HG03159 (cell line): ENCODE measurements around the gene SSR2.

Source experiments
- ATAC-seq: cut with Tn5 transposase; IDR thresholded peaks from one replicate; pipeline ENCODE4 v1.9.1; 2021; ENCODE audit warnings: mild to moderate bottlenecking, moderate library complexity; ENCODE audit not compliant: unreplicated experiment

Gene SSR2

DNA sequence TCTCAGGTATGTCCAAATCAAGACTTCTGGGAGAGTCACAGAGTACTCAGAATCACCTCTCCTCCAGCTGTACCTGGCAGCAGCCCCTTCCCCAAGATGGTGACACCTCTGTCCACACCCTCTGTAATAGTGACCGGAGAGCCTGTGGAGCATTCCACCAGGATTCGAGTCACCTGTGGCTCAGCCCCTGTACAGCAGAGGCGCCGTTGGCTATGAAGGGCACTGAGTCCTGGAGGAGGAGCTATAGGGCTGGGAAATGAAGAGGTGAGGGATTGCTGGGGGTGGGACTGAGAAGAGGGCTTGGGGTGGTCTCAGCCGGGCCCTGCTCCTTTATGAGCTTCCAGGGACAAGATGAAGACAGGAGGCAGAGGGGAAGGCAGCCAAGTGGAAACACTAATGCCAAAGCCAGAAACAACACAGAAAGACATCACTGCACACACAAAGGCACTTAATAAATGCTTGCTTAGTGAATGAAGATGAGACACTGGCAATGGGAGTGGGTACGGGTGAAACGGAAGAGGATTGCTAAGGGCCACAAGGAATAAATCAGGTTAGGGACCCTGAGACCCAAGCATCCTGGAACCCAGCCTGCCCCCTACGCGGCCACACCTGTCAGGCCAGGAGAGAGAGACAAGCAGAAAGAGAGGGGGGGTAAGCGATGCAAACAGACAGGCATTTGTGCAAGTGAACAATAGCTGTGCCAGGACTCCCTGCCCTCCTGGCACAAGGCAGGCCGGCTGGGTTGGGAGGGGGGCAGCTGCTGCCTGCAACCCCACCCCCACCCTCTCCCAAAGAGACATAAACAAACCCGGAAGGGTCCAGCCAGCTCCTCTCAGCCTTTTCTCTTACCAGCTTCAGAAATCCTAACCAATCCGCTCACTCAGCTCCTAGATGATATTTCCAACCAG, 46.3 kb downstream of the SSR2 start:
- no peak for ATAC-seq

DNA sequence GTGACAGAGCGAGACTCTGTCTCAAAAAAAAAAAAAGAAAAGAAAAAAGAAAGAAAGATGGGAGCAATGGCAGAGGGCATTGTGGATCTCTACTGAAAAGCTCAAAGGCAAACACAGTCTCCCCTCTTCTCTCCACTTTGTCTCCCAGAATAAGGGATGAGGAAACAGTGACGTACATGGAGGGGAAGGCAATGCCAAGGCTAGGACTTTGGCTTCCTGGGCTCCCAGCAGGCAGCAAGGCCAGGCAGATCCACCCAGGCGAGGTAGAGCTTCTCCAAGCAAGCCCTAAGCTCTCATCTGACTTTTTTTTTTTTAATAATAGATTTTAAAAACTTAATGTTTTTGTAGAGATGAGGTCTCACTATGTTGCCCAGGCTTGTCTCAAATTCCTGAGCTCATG, 47.0 kb downstream of the SSR2 start:
- no peak for ATAC-seq

DNA sequence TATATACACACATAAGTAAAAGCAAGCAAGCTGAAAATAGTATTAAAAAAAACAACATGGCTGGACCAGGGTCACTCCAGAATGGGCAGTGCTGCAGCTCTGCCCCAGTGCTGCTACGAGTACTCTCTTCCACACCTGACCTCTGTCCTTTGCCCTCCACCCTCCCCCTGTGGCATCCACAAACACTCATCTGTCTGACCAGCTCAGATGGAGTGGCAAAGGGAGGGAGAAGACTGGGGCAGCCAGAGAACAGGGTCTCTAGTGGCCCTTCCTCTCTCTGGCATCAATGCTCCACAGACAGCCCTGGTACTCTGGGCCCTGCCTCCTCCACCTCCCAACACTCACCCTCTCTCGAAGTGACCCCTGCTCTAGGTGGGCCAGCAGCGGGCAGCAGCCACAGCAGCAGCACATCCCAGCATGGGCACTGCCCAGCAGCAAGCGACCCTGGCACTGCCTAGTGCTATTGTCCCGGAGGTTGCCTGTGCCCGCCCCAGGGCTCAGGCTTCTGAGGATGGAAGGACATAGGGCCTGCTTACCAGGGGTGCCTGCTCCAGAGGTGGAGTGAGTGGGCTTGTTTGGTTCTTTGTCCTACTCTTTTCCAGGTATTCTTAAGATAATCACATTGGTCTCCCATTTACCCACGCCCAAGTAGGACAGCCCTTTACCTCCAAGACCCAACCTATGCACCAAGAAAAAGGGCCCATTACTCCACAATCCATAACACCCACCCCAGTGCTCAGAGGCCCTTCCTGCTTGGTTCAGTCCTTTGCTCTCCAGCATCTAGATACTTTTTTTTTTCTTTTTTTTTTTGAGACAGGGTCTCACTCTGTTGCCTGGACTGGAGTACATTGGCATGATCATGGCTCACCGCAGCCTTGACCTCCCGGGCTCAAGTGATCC, 48.6 kb downstream of the SSR2 start:
- no peak for ATAC-seq

DNA sequence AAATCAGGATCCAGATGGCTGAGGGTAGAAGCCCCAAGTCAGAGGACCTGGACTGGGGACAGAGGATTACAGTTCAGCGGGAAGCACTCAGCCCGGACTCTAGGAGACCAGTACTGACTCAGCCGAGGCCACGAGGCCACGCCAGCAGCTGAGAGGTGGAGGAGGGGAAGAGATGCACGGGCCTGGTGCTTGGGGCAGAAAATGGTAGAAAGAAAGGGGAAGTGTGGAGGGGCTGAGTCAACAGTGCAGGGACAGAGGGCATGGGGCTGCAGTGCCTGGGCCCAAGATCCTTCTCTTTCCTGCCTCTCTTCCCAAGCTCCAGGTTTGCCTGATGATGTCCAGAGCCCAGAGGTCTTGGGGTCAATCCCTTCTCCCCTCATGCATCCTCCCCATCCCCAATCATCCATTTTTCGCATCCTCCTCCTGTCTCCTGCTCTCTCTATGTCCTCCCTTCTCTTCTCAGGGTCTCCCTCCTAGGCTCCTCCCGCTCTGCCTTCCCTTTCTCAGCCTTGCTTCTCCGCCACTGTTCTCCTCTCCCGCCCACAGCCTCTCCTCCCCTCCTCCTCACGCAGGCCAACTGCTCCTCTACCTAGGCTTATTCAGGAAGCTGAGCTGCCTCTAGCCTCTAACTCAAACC, 50.1 kb downstream of the SSR2 start:
- ATAC-seq, result peak; percentile 80

DNA sequence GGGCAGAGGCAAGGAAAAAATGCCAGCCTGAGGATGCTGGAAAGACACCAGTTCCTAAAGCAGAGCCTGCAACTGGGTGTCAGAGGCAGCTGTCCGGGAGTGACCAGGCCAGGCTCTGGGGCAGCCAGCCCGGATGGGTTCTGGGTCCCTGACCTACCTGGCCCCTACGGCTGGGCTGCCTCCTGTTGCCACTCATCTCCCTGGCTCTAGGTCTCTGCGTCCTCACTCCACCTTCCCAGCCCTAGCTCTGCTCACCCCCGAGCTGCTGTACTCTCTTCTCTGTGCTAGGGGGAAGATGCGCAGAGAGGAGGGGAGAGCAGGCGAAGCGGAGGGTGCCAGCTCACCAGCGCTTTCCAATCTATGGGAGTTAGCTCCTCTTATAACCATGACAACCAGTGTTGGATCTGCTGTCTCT, 51.4 kb downstream of the SSR2 start:
- no peak for ATAC-seq

DNA sequence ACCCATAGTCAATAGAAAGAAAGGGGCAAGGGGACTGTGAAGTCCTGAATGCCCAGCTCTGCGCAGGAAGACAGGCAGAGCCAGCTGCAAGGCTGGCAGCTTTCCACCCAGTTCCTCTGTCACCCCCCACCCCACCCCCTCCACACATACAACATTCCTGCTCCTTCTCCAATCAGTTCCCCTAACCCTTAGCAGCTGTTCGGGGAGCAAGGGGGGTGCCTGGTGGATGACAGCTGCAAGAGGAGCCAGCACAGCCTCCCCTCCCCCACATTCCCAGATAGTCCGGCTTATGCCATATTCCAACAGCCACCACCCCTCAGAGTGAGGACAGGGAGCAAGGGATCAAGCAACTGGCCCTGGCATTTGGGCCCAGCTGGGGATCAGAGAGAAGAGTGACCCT, 52.1 kb downstream of the SSR2 start:
- ATAC-seq, result no peak

DNA sequence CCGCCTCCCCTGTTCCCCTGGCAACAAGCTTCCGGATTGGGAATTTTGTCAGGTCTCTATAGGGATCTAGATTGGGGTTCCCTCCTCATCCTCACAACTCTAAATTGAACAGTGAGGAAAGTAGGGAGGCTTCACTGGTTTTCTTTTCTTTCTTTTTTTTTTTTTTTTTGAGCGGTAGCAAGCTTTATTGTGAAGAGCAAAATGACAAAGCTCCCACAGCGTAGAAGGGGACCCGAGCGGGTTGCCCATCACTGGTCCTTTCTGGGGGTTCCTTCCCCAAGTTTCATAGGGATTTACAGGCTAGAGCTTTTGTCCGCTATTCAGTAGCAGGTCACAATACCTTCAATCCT, 52.7 kb downstream of the SSR2 start:
- no peak for ATAC-seq

DNA sequence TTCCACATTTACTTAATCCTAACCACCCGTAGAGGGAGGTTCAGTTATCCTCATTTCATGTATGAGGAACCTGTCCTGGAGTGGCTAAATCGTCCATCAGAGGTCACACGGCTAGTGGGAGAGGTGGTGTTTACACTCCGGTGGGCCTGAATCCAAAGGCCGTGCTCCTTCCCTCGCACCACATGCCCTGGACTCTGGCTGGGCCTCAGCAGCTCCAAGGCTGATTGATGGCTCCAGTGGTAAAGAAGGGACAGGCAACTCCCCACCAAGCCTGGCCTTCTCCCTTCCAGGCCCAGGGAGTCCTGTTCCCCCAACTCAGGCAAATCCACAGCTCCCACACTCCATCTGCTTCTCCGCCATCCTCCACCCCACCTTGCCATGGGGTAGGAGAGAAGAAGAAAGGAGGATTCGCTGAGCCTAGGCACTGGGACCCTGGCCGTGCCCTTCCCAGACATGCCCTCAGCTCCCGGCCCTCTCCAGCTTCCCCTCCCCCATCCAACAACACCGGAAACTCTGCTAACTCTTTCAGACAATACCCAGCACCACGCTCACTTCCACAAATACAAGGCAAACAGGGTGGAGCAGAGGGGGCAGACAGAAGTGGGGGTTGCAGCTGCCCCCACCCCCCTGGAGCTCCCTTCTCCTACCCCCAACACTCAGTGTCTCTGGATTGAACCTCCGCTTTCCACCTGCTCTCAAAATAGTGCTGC, 53.3 kb downstream of the SSR2 start:
- ATAC-seq, result no peak

DNA sequence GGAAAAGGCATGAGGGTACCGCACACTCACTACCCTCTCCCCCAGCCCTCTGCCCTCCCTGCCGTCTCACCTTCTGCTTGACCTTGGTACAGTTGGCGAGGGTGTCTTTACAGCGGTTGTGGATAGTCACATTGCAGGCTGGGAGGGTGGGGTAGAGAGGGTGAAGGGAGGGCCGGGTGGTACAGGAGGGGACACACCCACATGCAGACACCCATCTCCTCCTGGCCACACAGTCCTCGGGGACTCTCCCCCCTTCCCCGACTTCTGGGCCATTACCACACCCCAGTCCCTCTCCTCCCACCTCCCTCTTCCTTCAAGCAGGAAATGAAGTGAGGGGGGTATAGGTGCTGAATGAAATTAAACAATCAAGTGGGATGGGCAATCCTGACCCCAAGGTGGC, 54.0 kb downstream of the SSR2 start:
- ATAC-seq, result no peak

DNA sequence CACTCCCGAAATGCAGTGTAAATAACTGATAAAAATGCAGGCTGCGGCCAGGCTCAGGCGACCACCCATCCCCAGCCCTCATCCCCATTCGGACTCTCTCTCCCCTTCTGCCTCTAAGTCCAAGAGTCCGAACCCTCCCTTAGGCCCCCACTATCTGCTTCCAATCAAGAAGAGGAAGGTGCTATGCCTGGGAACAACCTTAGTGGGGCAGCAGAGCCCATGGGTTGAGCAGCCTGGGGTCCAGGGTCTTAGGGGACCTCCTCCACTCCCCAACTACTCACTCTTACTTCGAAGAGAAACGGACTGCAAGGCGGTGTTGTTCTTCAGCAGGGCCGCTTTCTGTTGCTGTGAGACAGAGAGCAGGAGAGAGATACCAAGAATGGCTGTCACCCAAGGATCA, 54.6 kb downstream of the SSR2 start:
- no peak for ATAC-seq

DNA sequence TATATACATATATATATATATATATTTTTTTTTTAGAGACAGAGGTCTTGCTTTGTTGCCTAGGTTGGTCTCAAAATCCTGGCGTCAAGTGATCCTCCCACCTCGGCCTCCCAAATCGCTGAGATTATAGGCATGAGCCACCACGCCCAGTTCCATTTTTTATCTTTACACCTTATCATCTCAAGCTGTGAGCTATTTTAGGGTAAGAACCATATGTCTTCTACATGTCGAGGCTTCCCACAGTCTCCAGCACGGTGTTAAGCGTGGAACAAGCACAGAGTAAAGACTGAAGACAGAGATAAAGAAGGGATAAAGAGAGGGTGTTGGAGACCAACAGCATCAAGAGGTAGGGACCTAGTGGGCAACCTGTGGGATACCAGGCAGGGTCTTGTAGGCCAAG, 56.6 kb downstream of the SSR2 start:
- no peak for ATAC-seq

DNA sequence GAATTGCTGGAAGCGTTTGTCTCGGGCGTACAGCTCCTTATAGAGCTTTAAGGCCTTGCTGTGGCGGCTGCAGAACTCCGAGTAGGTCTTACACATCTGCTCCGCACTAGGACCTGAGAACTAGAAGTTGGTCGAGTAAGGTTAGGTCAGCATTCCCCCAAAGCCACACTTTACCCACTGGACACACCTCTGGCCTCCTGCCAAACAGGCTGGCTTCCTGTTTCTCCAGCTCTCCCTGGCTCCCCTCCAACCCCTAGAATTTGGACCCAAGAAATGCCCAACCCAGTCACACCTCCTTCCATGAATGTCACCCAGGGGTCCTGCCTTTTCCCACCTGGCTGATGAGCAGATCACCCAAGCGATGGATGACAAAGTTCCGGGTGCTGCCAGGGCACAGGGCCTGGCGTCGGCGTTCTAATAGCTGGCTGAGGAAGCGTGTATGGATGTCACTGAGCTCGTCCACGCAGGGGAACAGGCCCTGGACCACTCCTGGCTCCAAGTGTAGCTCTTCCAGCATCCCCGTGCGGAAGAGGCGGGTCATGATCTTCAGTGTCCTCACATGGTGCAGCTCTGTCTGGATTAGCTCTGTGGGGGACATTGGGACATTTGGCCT, 58.0 kb downstream of the SSR2 start:
- no peak for ATAC-seq

DNA sequence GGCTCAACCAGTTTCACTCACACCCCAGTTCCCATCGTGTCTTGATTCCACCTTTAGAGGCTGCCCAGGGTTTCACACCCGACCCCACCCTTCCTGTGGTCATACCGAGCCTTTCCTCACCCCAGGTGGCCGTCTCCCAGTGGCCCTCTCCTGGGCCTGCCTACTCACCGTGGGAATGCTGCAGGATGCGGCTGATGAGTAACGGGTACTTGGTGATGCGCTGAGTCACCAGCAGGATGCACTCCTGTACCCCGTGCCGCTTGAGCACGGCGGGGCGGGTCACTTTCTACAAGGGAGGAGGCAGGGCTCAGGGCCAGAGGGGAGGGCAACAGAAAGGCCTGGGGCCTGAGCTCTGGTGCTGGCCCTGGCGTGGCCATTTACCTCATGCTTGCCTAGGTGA, 58.8 kb downstream of the SSR2 start:
- ATAC-seq, result no peak

DNA sequence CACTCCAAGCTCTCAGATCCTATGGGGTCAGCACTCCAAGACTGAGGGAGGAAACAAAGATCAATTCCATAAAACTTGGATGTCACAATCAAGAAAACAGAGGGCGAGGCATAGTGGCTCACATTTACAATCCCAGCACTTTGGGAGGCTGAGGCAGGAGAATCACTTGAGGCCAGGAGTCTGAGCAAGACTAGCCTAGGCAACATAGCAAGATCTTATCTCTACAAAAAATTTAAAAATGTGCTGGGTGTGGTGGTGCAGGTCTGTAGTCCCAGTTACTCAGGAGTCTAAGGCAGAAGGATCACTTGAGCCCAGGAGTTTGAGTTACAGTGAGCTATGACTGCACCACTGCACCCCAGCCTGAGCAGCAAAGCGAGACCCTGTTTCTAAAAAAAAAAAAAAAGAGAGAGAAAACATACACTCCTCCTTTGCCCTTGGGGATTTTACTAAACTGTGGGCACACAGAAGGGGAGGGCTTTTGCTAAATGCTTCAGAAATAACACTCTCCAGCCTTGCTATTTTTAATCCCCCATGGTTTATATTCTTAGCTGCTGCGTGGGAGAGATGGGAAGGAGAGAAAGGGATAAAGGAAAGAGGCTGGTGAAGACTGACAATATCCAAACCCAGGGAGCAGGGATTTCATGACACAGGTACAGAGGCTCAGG, 60.5 kb downstream of the SSR2 start:
- no peak for ATAC-seq
